Skin of body (tissue), 3 donors: Measurements from ENCODE around the gene SEC14L2. TPM values are rescaled to one million over a fixed set of nuclear protein-coding genes. Genes with fewer than 3 reads are reported as not detected.
"Not testable (repeated sequence)": the region's sequence is repeated elsewhere in the genome, so short reads cannot be mapped to it uniquely, and the experiment has no call there.

Experiments used
- DNase-seq: peaks from one replicate; lab custom pipeline; 2025; lab: John Stamatoyannopoulos, UW
- small RNA-seq: library from RNA; depleted of rRNA; stranded (forward); fragments of <200 nt; gene quantifications from one replicate; pipeline ENCODE3, GENCODE V24; 2014; ENCODE audit warnings: low replicate concordance
- total RNA-seq: library from RNA; depleted of rRNA; stranded (reverse); fragments of >200 nt; gene quantifications from one replicate; pipeline ENCODE4 v1.2.3, GENCODE V29; 2014

Gene SEC14L2
- total RNA-seq, 1 donor from 2014 or later, result 5.1 TPM

- no peak for DNase-seq
Measured at GRCh38 chr22:30455075-30455840, 58.4 kb downstream of the SEC14L2 start.

- no peak for DNase-seq
Measured at GRCh38 chr22:30457981-30458380, 61.2 kb downstream of the SEC14L2 start.

DNA sequence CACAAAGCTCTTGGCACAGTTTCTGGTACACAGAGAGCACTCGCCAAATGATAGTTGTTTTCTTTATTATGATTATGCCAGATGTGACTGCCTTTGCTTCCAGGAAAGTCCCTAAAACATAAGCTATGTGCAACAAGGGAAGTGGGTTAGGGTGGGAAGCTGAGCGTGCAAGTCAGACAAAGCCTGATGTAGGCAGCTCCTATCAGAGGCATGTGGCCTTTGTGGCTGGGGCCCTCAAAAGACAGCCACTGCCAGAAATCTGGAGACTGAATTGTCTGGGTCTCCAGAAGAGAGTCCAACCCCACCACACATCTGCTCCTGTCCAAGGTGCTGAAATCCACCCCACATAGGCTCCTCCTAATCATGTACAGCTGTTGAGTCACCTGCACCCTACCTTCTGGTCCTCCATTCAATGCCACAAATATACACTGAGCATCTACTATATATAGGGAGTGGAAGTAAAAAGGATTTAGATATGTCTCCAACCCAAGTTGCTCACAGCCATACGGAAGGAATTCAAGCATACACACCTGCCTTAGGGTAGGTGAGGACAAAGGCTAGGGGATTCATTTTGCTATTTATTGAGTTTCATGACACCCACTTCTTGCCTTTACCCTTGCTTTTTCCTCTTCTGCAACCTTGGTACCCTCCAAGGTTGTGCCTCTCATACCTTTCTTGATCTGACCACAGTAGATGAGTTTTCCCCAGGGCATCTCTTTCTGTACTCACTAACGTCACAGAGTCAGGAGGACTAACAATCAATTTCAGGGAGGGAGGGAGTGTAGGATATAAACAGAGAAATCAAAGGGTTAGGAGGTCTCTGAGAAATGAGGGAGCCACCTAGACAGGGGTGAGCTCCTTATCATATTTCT, 62.6 kb downstream of the SEC14L2 start:
- no peak for DNase-seq

- DNase-seq, result no peak
Measured at GRCh38 chr22:30460147-30460546, 63.3 kb downstream of the SEC14L2 start.

- not testable (repeated sequence) for DNase-seq
Measured at GRCh38 chr22:30460555-30460954, 63.7 kb downstream of the SEC14L2 start.

GRCh38 chr22:30469165-30469564, 72.3 kb downstream of the SEC14L2 start:
- DNase-seq, result no peak

DNA sequence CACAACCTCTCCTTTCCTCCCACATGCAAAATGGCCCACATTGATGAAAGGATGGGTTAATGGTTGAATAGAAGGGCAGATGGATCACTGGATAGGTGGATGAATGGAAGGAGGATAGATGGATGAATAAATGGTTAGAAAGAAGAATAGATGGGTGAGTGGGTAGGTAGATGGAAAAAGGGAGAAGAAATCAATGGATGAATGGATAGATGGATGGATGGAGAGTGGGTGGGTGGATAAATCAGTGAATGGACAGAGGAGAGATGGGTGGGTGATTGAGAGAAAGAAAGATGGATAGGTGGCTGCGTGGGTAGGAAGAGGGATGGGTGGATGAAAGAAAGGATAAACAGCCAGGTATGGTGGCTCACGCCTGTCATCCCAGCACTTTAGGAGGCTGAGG, 73.8 kb downstream of the SEC14L2 start:
- no peak for DNase-seq

DNA sequence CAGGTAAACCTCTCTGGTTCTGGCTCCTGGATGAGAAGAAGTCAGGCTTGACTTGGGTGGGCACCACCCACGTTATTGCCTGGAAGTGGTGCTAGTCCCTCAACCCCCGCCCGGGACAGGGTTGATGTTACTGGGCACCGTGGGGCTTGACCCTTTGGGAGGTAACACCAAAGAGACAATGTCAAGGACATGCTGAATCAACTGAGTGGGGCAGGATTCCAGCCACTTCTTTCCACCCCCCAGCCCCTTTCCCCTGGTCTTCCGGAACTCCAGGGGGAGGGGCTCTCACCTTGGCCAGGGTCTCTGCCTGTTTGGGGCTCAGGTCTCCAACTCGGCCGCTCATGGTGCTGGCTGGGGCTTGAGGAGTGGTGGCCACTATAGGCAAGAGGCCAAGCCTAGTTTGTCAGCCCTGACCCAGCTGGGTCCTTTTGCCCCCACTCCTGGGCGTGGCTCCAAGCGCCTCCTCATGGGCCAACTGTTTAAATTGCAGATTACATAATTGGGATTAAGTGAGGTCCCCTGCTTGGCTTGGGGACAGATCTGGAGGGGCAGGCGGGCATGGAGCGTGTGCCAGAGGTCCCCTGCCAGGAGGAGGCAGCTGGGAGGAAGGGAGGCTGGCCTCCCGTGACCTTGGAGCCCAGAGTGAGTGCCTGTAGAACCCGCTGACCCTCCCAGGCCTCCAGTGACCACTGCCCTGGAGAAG, 74.9 kb downstream of the SEC14L2 start, which contains the start of gene SEC14L3:
Gene SEC14L3, minus strand, starts transcription at position 402 of the 703 bp plus-strand sequence. Its CDS starts 59 bp downstream, at position 343.
- no peak for DNase-seq

GRCh38 chr22:30472994-30473720, 76.3 kb downstream of the SEC14L2 start:
- no peak for DNase-seq

DNA sequence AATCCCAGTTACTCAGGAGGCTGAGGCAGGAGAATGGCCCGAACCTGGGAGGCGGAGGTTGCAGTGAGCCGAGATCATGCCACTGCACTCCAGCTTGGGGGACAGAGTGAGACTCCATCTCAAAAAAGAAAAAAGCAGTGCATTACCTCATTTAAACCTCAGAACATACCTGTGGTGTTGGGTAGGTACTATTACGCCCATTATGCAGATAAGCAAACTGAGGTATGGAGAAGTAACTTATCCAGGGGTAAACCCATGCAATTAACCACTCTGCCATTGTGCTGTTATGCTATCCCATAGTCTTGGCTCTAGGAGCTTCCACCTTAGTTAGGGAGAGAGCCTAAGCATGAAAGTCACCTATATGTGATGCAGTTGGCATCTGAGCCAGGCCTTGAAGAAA, 77.3 kb downstream of the SEC14L2 start:
- no peak for DNase-seq

Small RNAs within 50 kb of the gene (small RNA-seq; reads per million reads assigned to genes)
- gene AC004832.3, result not detected
- gene RNU6-564P, result not detected

Other genes with a start within 250 kb of the SEC14L2 start
- 1.9 TPM for gene LIF, start 150.3 kb upstream of the SEC14L2 start, total RNA-seq
- 1.3 TPM for gene OSM, start 130.2 kb upstream of the SEC14L2 start, total RNA-seq
- gene CASTOR1, start 107.5 kb upstream of the SEC14L2 start, total RNA-seq, result 5.2 TPM
- gene TBC1D10A, start 70.1 kb upstream of the SEC14L2 start, total RNA-seq, result 10.8 TPM
- gene SF3A1, start 40.1 kb upstream of the SEC14L2 start, total RNA-seq, result 30.0 TPM
- gene CCDC157, start 40.0 kb upstream of the SEC14L2 start, total RNA-seq, result 1.8 TPM
- gene RNF215, start 9.6 kb upstream of the SEC14L2 start, total RNA-seq, result 6.5 TPM
- gene MTFP1, start 28.8 kb downstream of the SEC14L2 start, total RNA-seq, result 3.3 TPM
- not detected for gene SEC14L3, start 75.0 kb downstream of the SEC14L2 start, total RNA-seq
- 1.4 TPM for gene SEC14L4, start 108.7 kb downstream of the SEC14L2 start, total RNA-seq
- 18.4 TPM for gene SEC14L6, start 149.7 kb downstream of the SEC14L2 start, total RNA-seq
- gene GAL3ST1, start 177.6 kb downstream of the SEC14L2 start, total RNA-seq, result 0.39 TPM
- 29.6 TPM for gene PES1, start 194.9 kb downstream of the SEC14L2 start, total RNA-seq
- gene TCN2, start 210.2 kb downstream of the SEC14L2 start, total RNA-seq, result 5.1 TPM
- 2.8 TPM for gene SLC35E4, start 238.8 kb downstream of the SEC14L2 start, total RNA-seq